Lower lobe of right lung (tissue), 2 donors: Measurements from ENCODE around the gene MFGE8. TPM values are rescaled to one million over a fixed set of nuclear protein-coding genes. Genes with fewer than 3 reads are reported as not detected.

Experiments
- ATAC-seq, 2 donors: fragments of 200-7000 bp; cut with Tn5 transposase; one replicate each; pipeline ENCODE4 v1.9.1; 2020 to 2022; ENCODE audit warnings: mild to moderate bottlenecking in 2 of 2, moderate library complexity in 2 of 2
- DNase-seq: peaks from one replicate; pipeline ENCODE4 v3.0.0-alpha.2; 2020
- H3K27ac ChIP-seq: fragments of 200-600 bp; one replicate; pipeline ENCODE4 v1.8.0; 2022
- H3K27me3 ChIP-seq: fragments of 200-600 bp; one replicate; pipeline ENCODE4 v1.8.0; 2022; ENCODE audit warnings: low read depth
- H3K36me3 ChIP-seq: fragments of 200-600 bp; one replicate; pipeline ENCODE4 v1.8.0; 2022; ENCODE audit warnings: mild to moderate bottlenecking
- H3K4me1 ChIP-seq: fragments of 200-600 bp; one replicate; pipeline ENCODE4 v1.8.0; 2022
- H3K4me3 ChIP-seq: fragments of 200-600 bp; one replicate; pipeline ENCODE4 v1.8.0; 2022; ENCODE audit warnings: mild to moderate bottlenecking
- H3K9me3 ChIP-seq: fragments of 200-600 bp; one replicate; pipeline ENCODE4 v1.8.0; 2022
- intact Hi-C: fragments of 100-400 bp; cut with DNase I; formaldehyde crosslinking; loops from one replicate; pipeline ENCODE4 v1.11.0; 2022
- total RNA-seq: library from RNA; stranded (reverse); fragmentation: NEBNext Ultra II Directional; extraction: Animal tissue kit (Norgen Biotek cat#: 25700); gene quantifications from one replicate; pipeline ENCODE4 v1.2.1, GENCODE V29; 2021
- TF ChIP-seq, protein P1 (sequence below): fragments of 200-600 bp; IDR thresholded peaks from one replicate; pipeline ENCODE4 v1.8.0; 2022; ENCODE audit warnings: antibody characterized with exemption, mild to moderate bottlenecking
- donor health status: DM: no; HTN: yes; CAD: no; lungs with severe emphysema.

MFGE8 gene
- total RNA-seq, 1 donor from 2014 or later: 125 TPM

GRCh38 chr15:88888719-88889118 lies 24.5 kb downstream of the MFGE8 start:
- Histone ChIP-seq H3K36me3 (no peaks in the 10 kb centered on the region), H3K27me3 (peaks cover 6% of the 10 kb centered on the region), H3K9me3 (no peaks in the 10 kb centered on the region), H3K4me1 (no peaks in the 10 kb centered on the region), H3K4me3 (no peak overlapping the region), H3K27ac (no peak overlapping the region)
- TF ChIP-seq, protein P1, sequence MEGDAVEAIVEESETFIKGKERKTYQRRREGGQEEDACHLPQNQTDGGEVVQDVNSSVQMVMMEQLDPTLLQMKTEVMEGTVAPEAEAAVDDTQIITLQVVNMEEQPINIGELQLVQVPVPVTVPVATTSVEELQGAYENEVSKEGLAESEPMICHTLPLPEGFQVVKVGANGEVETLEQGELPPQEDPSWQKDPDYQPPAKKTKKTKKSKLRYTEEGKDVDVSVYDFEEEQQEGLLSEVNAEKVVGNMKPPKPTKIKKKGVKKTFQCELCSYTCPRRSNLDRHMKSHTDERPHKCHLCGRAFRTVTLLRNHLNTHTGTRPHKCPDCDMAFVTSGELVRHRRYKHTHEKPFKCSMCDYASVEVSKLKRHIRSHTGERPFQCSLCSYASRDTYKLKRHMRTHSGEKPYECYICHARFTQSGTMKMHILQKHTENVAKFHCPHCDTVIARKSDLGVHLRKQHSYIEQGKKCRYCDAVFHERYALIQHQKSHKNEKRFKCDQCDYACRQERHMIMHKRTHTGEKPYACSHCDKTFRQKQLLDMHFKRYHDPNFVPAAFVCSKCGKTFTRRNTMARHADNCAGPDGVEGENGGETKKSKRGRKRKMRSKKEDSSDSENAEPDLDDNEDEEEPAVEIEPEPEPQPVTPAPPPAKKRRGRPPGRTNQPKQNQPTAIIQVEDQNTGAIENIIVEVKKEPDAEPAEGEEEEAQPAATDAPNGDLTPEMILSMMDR: no peak
- DNase-seq (no peak), ATAC-seq (no peak)
- intact Hi-C loops: no loop called here

DNA sequence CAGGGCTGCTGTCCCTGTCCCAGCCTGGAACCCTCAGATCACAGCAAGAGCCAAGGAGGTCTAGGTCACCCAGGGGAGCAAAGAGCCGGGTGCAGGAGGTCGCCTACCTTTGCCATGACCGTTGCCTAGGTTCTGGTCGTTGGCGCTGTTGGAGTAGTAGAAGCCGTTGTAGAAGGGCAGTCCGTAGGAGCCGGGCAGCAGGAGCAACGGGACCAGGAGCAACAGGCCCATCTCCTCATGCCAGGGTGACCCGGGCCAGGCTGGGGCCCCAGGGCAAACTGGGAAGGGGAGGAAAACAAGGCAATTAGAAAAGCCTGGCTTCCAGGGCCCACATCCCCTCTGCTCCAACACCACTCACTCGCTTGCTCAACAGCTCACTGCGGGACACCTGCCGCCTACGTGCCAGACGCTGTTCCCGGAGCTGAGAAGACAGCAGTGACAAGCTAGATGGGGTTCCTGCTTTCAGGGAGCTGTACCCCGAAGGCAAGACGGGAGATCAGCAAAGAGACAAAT lies 26.1 kb downstream of the MFGE8 start:
- TF ChIP-seq, protein P1: no peak
- Histone ChIP-seq H3K27ac (no peak overlapping the region), H3K4me1 (no peaks in the 10 kb centered on the region), H3K4me3 (no peak overlapping the region), H3K9me3 (no peaks in the 10 kb centered on the region), H3K36me3 (no peaks in the 10 kb centered on the region), H3K27me3 (no peaks in the 10 kb centered on the region)
- intact Hi-C loops: no loop called here
- ATAC-seq (no peak), DNase-seq (no peak)

GRCh38 chr15:88882785-88883184 lies 30.4 kb downstream of the MFGE8 start:
- no peaks in the 10 kb centered on the region for H3K9me3 ChIP-seq
- ATAC-seq (no peak), DNase-seq (no peak)
- no peaks in the 10 kb centered on the region for H3K4me1 ChIP-seq
- intact Hi-C loops: no loop called here
- no peak overlapping the region for H3K27ac ChIP-seq
- no peaks in the 10 kb centered on the region for H3K36me3 ChIP-seq
- H3K27me3 ChIP-seq: no peaks in the 10 kb centered on the region
- TF ChIP-seq, protein P1: no peak
- H3K4me3 ChIP-seq: no peak overlapping the region

GRCh38 chr15:88881775-88882174 lies 31.4 kb downstream of the MFGE8 start:
- no peak for DNase-seq
- Histone ChIP-seq H3K4me3 (no peak overlapping the region), H3K36me3 (no peaks in the 10 kb centered on the region), H3K4me1 (no peaks in the 10 kb centered on the region), H3K9me3 (no peaks in the 10 kb centered on the region), H3K27ac (no peak overlapping the region), H3K27me3 (no peaks in the 10 kb centered on the region)
- intact Hi-C loops: no loop called here
- TF ChIP-seq, protein P1: no peak
- ATAC-seq: no peak

DNA sequence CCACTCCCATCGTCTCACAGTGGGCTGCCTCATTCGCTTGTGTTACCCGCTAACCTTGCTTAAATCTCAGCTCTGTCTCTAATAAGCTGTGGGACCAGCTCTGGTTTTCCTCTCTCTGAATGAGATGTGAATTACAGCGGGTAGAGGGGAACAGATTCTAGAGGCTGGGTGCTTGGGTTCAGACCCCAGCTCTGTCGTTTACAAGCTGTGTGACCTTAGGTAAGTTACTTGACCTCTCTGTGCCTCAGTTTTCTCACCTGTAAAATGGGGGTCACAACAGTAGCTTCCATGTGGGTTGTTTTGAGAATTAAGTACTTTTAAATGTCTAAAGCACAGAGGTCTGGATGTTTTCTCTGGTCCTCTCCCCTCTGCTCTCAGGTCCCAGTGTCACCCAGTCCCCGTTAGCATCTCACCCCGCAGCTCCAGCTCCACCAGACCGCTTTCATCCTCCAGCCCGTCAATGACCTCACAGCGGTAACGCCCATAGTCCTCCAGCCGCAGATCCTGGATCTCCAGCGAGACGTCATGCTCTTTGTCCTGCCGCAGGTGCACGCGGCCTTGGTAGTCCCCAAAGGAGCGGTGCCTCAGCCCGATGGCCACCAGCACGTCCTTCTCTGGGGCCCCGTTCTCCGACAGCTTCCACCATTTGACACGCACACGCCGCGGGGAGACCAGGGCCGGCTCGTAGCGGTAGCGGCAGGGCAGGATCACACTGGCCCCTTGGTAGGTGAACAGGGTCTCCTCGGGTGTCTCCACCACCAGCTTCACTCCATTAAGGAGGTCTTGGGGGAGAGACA lies 32.0 kb downstream of the MFGE8 start:
- TF ChIP-seq, protein P1: no peak
- H3K4me1 ChIP-seq: no peaks in the 10 kb centered on the region
- no peak overlapping the region for H3K27ac ChIP-seq
- intact Hi-C loops: no loop called here
- H3K9me3 ChIP-seq: no peaks in the 10 kb centered on the region
- H3K27me3 ChIP-seq: no peaks in the 10 kb centered on the region
- DNase-seq (no peak), ATAC-seq (no peak)
- no peaks in the 10 kb centered on the region for H3K36me3 ChIP-seq
- no peak overlapping the region for H3K4me3 ChIP-seq
